Endodermal cell (in vitro differentiated cells): Measurements from ENCODE around the gene OR2T33. TPM values are rescaled to one million over a fixed set of nuclear protein-coding genes. Genes with fewer than 3 reads are reported as not detected.

ENCODE experiments used
- DNase-seq: peaks from one replicate; pipeline ENCODE4 v3.0.0-alpha.2; 2017
- H3K27ac ChIP-seq: 2 replicates; pipeline ENCODE4 v1.5.1; 2013; ENCODE audit warnings: mild to moderate bottlenecking, low read depth, low read length, moderate library complexity
- H3K27me3 ChIP-seq: 2 replicates; pipeline ENCODE4 v1.6.1; 2013; ENCODE audit warnings: mild to moderate bottlenecking, low read length, moderate library complexity; ENCODE audit not compliant: insufficient read depth, control insufficient read depth, poor library complexity, severe bottlenecking
- H3K36me3 ChIP-seq: 2 replicates; pipeline ENCODE4 v1.7.0; 2013; ENCODE audit warnings: mild to moderate bottlenecking, low read length, moderate library complexity; ENCODE audit not compliant: control insufficient read depth, insufficient read depth
- H3K4me1 ChIP-seq: one replicate; pipeline ENCODE4 v1.7.0; 2013; ENCODE audit warnings: low read length; ENCODE audit not compliant: control insufficient read depth, insufficient read depth
- H3K4me3 ChIP-seq: 2 replicates; pipeline ENCODE4 v1.5.1; 2013; ENCODE audit warnings: mild to moderate bottlenecking, low read length, moderate library complexity
- H3K9ac ChIP-seq: 2 replicates; pipeline ENCODE4 v1.6.1; 2013; ENCODE audit warnings: mild to moderate bottlenecking, low read length, moderate library complexity; ENCODE audit not compliant: poor library complexity, severe bottlenecking; ENCODE audit errors: extremely low read depth
- H3K9me3 ChIP-seq: 2 replicates; pipeline ENCODE4 v1.6.1; 2013; ENCODE audit warnings: mild to moderate bottlenecking, low read length, moderate library complexity; ENCODE audit not compliant: control insufficient read depth
- H3K27ac Mint-ChIP-seq: 2 replicates; pipeline ENCODE4 v1.8.0; 2020; ENCODE audit warnings: mixed read lengths
- H3K27me3 Mint-ChIP-seq: 2 replicates; pipeline ENCODE4 v1.8.0; 2021; ENCODE audit warnings: mild to moderate bottlenecking, mixed read lengths; ENCODE audit not compliant: insufficient read depth
- H3K36me3 Mint-ChIP-seq: 2 replicates; pipeline ENCODE4 v1.8.0; 2020; ENCODE audit warnings: low read depth, mixed read lengths
- H3K4me1 Mint-ChIP-seq: 2 replicates; pipeline ENCODE4 v1.8.0; 2020; ENCODE audit warnings: mixed read lengths
- H3K4me3 Mint-ChIP-seq: 2 replicates; pipeline ENCODE4 v1.8.0; 2020; ENCODE audit warnings: mild to moderate bottlenecking, moderate library complexity, mixed read lengths
- H3K9me3 Mint-ChIP-seq: 2 replicates; pipeline ENCODE4 v1.8.0; 2020; ENCODE audit warnings: mild to moderate bottlenecking, mixed read lengths
- WGBS, 2 experiments: methylation state at CpG; one replicate each; pipeline versions ENCODE4 v1.1.5 to v1.1.7; 2013; ENCODE audit warnings: missing lambda C conversion rate in 2 of 2, mixed read lengths in 1 of 2; ENCODE audit not compliant: insufficient coverage in 1 of 2, insufficient read length in 1 of 2; 5-methylcytosine and 5-hydroxymethylcytosine counted together
- total RNA-seq, 2 donors: library from RNA; stranded (reverse); fragmentation: NEBNext Ultra II Directional in 1 of 2; extraction: Animal tissue kit (Norgen Biotek cat#: 25700) in 1 of 2; gene quantifications; 2 replicates in 1 of 2; 3 replicates in 1 of 2; pipeline ENCODE4 v1.2.1, GENCODE V29; 2021
- TF ChIP-seq, protein P1 (sequence below): fragments of 200-600 bp; sonication (generic); conservative IDR thresholded peaks from 2 replicates; pipeline ENCODE4 v1.5.0; 2021; ENCODE audit warnings: antibody characterized with exemption, mild to moderate bottlenecking

The OR2T33 gene
- total RNA-seq, 2 donors from 2014 or later: not detected

- 20 to 41% methylated on average over 1 of the region's 2 CpGs for WGBS, 2 experiments
- peaks cover 89% of the 10 kb centered on the region for H3K9me3 Mint-ChIP-seq
- Histone ChIP-seq H3K9ac (no peak within 1 kb of the TSS), H3K4me3 (no peak within 1 kb of the TSS), H3K27ac (no peak within 1 kb of the TSS), H3K36me3 (no peaks in the 10 kb centered on the region), H3K4me1 (no peaks in the 10 kb centered on the region), H3K9me3 (peaks cover 86% of the 10 kb centered on the region), H3K27me3 (no peaks in the 10 kb centered on the region)
- H3K27me3 Mint-ChIP-seq: no peaks in the 10 kb centered on the region
- no peak for DNase-seq
- H3K36me3 Mint-ChIP-seq: no peaks in the 10 kb centered on the region
- H3K27ac Mint-ChIP-seq: no peak within 1 kb of the TSS
- TF ChIP-seq, protein P1, sequence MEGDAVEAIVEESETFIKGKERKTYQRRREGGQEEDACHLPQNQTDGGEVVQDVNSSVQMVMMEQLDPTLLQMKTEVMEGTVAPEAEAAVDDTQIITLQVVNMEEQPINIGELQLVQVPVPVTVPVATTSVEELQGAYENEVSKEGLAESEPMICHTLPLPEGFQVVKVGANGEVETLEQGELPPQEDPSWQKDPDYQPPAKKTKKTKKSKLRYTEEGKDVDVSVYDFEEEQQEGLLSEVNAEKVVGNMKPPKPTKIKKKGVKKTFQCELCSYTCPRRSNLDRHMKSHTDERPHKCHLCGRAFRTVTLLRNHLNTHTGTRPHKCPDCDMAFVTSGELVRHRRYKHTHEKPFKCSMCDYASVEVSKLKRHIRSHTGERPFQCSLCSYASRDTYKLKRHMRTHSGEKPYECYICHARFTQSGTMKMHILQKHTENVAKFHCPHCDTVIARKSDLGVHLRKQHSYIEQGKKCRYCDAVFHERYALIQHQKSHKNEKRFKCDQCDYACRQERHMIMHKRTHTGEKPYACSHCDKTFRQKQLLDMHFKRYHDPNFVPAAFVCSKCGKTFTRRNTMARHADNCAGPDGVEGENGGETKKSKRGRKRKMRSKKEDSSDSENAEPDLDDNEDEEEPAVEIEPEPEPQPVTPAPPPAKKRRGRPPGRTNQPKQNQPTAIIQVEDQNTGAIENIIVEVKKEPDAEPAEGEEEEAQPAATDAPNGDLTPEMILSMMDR: no peak
- no peaks in the 10 kb centered on the region for H3K4me1 Mint-ChIP-seq
- H3K4me3 Mint-ChIP-seq: no peak within 1 kb of the TSS
These were observed 46.7 kb downstream of the OR2T33 start, which contains the start of gene OR2M4 for GRCh38 chr1:248231117-248231516. OR2M4 (plus strand) TSS chr1:248231417; CDS start chr1:248238929, 7,512 bp downstream.

DNA sequence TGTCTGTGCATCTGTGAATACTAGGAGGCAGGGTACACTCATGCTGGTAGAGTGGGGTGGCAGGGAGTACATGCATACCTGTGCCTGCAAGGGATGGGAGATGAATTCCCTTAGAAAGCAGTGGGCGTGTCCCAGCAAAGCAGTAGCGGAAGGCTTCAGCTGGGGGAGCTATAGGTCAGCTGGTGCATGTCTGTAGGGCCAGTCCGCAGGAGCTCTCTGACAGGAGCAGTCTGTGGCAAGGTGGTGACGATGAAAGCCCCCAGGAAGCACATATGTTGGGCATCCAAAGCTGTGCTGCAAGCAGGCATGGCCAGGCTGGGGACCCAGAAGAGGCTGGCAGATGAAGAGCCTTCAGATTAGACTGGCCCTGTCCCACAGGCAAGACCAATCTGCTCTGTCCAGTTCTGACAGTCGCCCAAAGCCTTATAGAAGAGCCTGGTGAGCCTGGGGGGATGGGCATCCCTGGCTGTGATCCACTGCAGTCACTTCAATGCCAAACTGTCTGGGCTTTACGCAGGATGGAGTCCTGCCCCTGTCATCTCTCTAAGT is 48.3 kb downstream of the OR2T33 start:
- no peak overlapping the region for H3K27ac ChIP-seq
- 46 to 74% methylated on average over 2 to 6 of the region's 6 CpGs for WGBS, 2 experiments
- peaks cover 84% of the 10 kb centered on the region for H3K9me3 ChIP-seq
- Mint-ChIP-seq H3K9me3 (peaks cover 86% of the 10 kb centered on the region), H3K4me1 (no peaks in the 10 kb centered on the region), H3K27ac (no peak overlapping the region), H3K36me3 (no peaks in the 10 kb centered on the region), H3K27me3 (no peaks in the 10 kb centered on the region), H3K4me3 (no peak overlapping the region)
- DNase-seq: no peak
- no peak overlapping the region for H3K9ac ChIP-seq
- H3K4me1 ChIP-seq: no peaks in the 10 kb centered on the region
- TF ChIP-seq, protein P1: no peak
- H3K4me3 ChIP-seq: no peak overlapping the region
- no peaks in the 10 kb centered on the region for H3K27me3 ChIP-seq
- H3K36me3 ChIP-seq: no peaks in the 10 kb centered on the region

- Histone ChIP-seq H3K4me3 (no peak overlapping the region), H3K9ac (no peak overlapping the region), H3K4me1 (no peaks in the 10 kb centered on the region), H3K27ac (no peak overlapping the region), H3K27me3 (no peaks in the 10 kb centered on the region), H3K36me3 (no peaks in the 10 kb centered on the region), H3K9me3 (peaks cover 78% of the 10 kb centered on the region)
- no peak for DNase-seq
- no peak overlapping the region for H3K4me3 Mint-ChIP-seq
- peaks cover 83% of the 10 kb centered on the region for H3K9me3 Mint-ChIP-seq
- no peaks in the 10 kb centered on the region for H3K4me1 Mint-ChIP-seq
- no peak overlapping the region for H3K27ac Mint-ChIP-seq
- no peaks in the 10 kb centered on the region for H3K27me3 Mint-ChIP-seq
- 86% methylated on average over 1 of the region's 1 CpG; no CpG with 5 or more reads in 1 of the 2 experiments for WGBS, 2 experiments
- H3K36me3 Mint-ChIP-seq: no peaks in the 10 kb centered on the region
- TF ChIP-seq, protein P1: no peak
These were observed 52.2 kb downstream of the OR2T33 start for GRCh38 chr1:248225537-248225936.

Other genes with a start within 250 kb of the OR2T33 start
- gene OR2L2, start 247.9 kb downstream of the OR2T33 start, total RNA-seq: under 1 TPM; 0.07 to 0.13 TPM
- not detected for gene OR2L3, start 231.1 kb downstream of the OR2T33 start, total RNA-seq
- gene OR2L13, start 182.8 kb downstream of the OR2T33 start, total RNA-seq: not detected
- gene OR2M5, start 132.8 kb downstream of the OR2T33 start, total RNA-seq: not detected
- not detected for gene OR2M2, start 103.2 kb downstream of the OR2T33 start, total RNA-seq
- gene OR2M3, start 80.7 kb downstream of the OR2T33 start, total RNA-seq: not detected
- not detected for gene OR2M4, start 46.6 kb downstream of the OR2T33 start, total RNA-seq
- not detected for gene OR2T12, start 25.4 kb upstream of the OR2T33 start, total RNA-seq
- not detected for gene OR2M7, start 46.6 kb upstream of the OR2T33 start, total RNA-seq
- gene OR14C36, start 70.8 kb upstream of the OR2T33 start, total RNA-seq: not detected
- not detected for gene OR2T4, start 83.7 kb upstream of the OR2T33 start, total RNA-seq
- not detected for gene OR2T6, start 97.8 kb upstream of the OR2T33 start, total RNA-seq
- gene OR2T1, start 125.1 kb upstream of the OR2T33 start, total RNA-seq: not detected
- not detected for gene OR2T2, start 167.7 kb upstream of the OR2T33 start, total RNA-seq
- gene OR2T3, start 195.4 kb upstream of the OR2T33 start, total RNA-seq: not detected
- gene OR2T5, start 210.6 kb upstream of the OR2T33 start, total RNA-seq: not detected
- gene OR2G6, start 230.1 kb upstream of the OR2T33 start, total RNA-seq: not detected